ENCODE data around the gene SFXN5. TPM values are rescaled to one million over a fixed set of nuclear protein-coding genes. Genes with fewer than 3 reads are reported as not detected.
"Not testable (repeated sequence)": the region's sequence is repeated elsewhere in the genome, so short reads cannot be mapped to it uniquely, and the experiment has no call there.

SFXN5 gene
- total RNA-seq, 1 donor from 2014 or later: 9.7 TPM

GRCh38 chr2:73104933-73105332 is 33.4 kb upstream of the SFXN5 start:
- no peak for DNase-seq
- no peak for ATAC-seq (ENCODE audit: poor library complexity)
- intact Hi-C loops (cut with DNase I): no loop called here

DNA sequence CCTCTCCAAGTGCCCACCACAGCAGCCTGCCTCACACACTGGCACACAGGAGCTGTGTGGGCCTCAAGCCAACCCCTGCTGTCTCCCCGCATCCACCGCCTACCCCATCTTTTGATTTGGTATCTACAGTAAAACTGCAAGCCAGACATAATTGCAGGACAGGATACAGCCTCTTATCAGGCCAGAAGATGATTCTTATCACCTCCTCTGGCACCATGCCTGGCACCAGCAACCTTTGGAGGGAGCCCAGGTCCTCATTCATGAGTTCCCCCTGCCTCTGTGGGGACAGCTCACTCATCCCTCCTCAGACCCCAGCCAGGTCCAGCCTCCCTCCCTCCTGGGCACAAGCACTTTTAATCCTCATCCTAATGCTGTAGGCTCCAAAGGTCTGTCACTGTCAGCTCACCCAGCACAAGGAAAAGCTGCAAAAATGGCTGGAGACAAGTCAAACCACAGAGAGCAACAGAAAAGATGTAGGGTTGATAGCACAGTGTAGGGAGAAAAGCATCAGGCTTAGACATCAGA is 31.6 kb upstream of the SFXN5 start:
- peak; percentile 38 for DNase-seq
- intact Hi-C loops (cut with DNase I): no loop called here
- ATAC-seq (ENCODE audit: poor library complexity): no peak

- DNase-seq (peak; percentile 24), ATAC-seq (ENCODE audit: poor library complexity) (no peak)
- intact Hi-C loops (cut with DNase I): no loop called here
Measured at GRCh38 chr2:73101626-73102256, 30.2 kb upstream of the SFXN5 start.

GRCh38 chr2:73100956-73101355 is 29.4 kb upstream of the SFXN5 start:
- no peak for ATAC-seq (ENCODE audit: poor library complexity)
- no peak for DNase-seq
- intact Hi-C loops (cut with DNase I): no loop called here

DNA sequence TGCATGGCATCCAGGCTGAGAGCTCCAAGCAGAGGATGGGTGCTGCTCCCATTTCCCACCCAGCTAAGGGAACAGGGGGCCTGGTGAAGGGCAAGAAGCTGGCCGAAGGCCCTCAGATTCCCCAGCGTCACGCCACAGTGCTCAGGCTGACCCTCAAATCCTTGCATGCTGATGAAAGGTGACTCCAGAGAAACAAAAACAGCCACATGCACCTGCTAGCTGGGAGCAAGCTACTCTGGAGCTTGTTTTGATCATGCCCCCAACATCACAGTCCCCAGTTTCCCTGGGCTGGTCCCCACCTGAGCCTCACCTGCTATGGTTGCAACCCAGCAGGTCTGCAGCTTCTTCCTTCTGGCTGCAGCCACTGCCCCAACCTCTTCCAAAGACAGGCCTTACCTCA is 28.0 kb upstream of the SFXN5 start:
- intact Hi-C loops (cut with DNase I): no loop called here
- DNase-seq (no peak), ATAC-seq (ENCODE audit: poor library complexity) (no peak)

DNA sequence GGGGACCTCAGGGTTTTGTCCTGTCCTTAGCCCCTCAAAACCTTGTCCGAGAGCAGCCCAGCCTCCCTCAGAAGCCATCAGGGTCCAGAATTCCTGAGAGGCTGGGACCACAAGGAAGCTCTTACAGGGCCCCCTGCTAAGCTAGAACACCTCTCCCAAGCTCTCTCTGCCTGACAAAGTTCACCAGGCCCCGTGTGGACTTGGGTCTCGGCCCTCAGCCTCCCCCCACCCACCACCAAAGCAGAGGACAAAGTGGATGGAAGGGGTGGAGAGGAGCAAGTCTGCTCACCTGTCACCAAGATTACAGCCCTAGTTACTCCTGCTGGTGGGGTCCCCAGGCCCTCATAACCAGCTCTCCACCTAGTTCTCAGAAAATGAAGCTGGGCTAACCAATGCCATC is 24.4 kb upstream of the SFXN5 start:
- DNase-seq (no peak), ATAC-seq (ENCODE audit: poor library complexity) (no peak)
- intact Hi-C loops (cut with DNase I): no loop called here

DNA sequence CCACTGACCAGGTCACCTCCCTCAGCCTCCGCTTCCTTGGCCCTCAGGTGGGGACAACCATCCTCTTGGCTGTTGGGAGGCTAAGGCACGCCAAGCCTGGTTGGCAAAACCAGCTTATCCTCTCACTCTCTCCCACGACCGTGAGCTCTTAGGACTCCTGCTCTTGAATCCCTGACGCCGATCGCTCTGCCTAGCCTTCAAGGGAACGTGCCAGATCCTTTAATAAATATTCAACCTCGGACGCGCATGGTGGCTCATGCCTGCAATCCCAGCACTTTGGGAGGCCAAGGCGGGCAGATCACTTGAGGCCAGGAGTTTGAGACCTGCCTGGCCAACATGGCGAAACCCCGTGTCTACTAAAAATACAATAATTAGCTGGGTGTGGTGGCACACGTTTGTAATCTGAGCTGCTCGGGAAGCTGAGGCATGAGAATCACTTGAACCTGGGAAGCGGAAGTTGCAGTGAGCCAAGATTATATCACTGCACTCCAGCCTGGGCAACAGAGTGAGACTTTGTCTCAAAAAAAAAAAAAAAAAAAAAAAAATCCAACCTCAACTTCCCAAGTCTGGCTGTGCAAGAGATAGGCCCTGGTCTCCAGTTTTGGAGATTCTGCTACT is 22.2 kb upstream of the SFXN5 start:
- intact Hi-C loops (cut with DNase I); ATAC-seq (ENCODE audit: poor library complexity): not testable (repeated sequence)
- DNase-seq: peak; percentile 20

DNA sequence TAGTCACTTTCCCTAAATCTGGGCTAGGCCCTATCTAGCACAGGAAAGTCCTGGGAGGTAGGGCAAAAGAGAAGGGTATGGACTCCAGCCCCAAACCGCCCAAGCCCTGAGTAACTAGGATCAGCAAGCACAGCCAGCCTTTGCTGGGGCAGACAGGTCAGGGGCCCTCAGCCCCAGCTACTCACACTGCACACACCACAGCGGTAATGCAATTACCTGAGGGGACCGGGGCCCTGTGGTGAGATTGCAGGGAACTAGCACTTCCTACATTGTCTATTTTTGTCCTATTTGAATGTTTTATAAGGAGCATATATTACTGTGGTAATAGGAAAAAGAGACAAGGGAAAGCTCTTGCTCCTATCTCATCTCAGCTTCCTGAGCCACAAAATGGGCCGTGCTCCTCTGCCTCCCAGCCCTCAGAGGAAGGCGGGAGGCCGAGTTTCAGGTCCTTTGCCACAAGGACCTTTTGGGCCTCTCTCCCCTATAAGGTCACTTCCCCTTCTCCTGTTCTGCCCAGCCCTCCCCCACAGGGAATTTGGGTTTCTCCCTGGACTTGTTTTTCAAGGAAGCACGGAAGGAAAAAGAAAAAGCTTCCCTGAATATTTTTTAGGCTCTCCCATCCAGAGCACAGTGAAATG is 20.8 kb upstream of the SFXN5 start:
- intact Hi-C loops (cut with DNase I): no loop called here
- DNase-seq (peak; percentile 27), ATAC-seq (ENCODE audit: poor library complexity) (no peak)

DNA sequence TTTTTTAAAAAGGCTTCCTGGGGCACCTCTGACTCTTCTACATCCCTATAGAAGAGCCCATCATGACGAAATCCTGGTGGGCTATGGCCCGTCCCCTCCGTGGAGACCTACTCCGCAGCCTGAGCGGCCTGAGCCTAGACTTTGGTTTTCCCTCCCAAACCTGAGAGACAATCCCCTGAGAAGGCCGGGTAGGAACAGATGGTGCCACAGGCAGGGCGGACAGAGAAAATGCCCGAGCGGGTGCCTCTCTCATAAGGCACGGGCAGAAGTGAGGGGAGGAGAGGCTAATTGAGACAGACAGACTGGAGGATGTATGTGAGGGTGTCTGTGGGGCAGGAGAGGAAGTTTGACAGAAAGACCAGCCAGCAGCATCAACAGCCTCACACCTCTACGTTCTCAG is 20.2 kb upstream of the SFXN5 start:
- DNase-seq (peak; percentile 20), ATAC-seq (ENCODE audit: poor library complexity) (no peak)
- intact Hi-C loops (cut with DNase I): no loop called here

DNA sequence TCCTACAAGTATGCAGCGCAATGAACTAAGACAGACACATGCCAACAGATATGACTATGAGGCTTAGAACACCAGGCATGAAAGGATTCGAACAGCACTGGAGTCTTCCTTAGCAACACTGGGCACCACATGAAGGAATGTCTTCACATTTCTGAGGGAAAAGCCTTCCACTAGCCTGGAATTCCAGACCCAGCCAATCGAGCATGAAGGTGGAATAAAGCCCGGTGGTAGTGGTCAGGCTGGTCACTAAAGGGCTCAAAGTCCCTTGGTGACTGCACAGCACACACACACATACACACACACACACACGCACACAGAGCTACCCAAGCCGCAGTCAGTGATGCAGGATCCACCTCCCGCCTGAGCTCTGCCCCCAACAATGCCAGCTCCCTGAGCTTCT is 19.7 kb upstream of the SFXN5 start:
- intact Hi-C loops (cut with DNase I): no loop called here
- DNase-seq (peak; percentile 16), ATAC-seq (ENCODE audit: poor library complexity) (no peak)

- ATAC-seq (ENCODE audit: poor library complexity): peak; percentile 47
- intact Hi-C loops (cut with DNase I): no loop called here
- DNase-seq: peak; percentile 58
Measured at GRCh38 chr2:73089270-73090030, 17.9 kb upstream of the SFXN5 start.

DNA sequence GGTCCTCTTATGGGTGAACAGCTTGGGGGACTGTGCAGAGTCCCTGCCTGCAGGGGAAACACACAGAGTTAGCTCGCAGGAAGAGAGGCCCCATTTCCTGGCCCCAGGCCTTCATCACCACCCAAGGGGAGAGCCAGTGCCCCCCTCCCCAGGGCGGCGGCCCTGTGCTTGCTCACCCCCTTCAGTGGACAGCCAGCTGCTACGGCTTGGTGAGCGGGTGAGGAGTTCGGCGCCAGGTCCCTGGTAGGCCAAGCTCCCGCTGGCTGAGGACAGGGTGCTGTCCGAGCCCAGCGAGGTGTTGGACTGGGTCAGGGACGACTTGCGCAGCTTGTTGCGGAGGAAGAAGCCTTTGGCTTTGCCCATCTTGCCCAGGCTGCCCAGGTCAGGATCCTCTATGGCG is 17.2 kb upstream of the SFXN5 start:
- ATAC-seq (ENCODE audit: poor library complexity) (no peak), DNase-seq (no peak)
- intact Hi-C loops (cut with DNase I): no loop called here

- DNase-seq: no peak
- no peak for ATAC-seq (ENCODE audit: poor library complexity)
- intact Hi-C loops (cut with DNase I): no loop called here
Measured at GRCh38 chr2:73088211-73088610, 16.7 kb upstream of the SFXN5 start.

DNA sequence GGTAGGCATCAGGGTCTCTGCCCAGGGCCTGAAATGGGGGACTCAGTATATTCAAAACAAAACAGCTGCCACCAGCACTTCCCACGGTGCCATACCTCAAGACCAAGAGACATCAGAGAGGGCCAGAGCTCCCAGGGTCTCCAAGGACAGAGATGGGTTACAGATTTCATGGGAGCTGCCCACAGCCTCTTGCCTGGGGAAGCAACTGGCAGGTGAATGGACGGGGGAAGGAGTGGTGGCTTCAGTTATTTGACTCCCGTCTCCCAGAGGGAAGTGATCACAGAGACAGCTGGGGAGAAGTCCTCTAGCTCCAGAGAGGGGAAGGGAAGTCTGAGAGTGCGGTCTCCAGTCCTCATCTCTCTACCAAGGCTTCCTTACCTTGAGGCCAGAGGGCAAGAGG is 15.8 kb upstream of the SFXN5 start:
- no peak for ATAC-seq (ENCODE audit: poor library complexity)

GRCh38 chr2:73085691-73086090 is 14.2 kb upstream of the SFXN5 start:
- DNase-seq (peak; percentile 93), ATAC-seq (ENCODE audit: poor library complexity) (peak; percentile 87)
- intact Hi-C loops (cut with DNase I): loop anchor here (2.0 kb wide), 1 partner anchor 77 kb away; no protein-coding TSS in a partner anchor

More for the DNA sequence above, 15.8 kb upstream of the SFXN5 start:
- intact Hi-C loops (cut with DNase I): no loop called here
- no peak for DNase-seq

DNA sequence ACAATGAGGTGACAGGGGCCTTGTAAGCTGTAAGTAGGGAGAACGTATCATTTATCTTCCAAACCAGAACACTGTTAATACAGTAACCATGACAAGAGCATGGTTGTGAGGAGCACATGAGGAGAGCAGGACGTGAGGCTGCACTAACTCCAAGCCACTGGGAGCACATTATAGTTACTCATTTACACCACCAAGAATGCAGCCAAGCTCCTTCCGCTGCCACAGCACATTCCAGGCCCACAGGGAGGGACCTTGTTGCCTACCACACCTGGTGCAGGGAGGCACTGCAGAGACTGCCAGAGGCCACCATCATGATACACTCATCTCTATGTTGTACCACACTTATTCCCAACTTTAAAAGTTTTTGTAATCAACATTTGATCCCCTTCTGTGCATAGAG is 13.5 kb upstream of the SFXN5 start:
- ATAC-seq (ENCODE audit: poor library complexity) (no peak), DNase-seq (no peak)
- intact Hi-C loops (cut with DNase I): loop anchor here (2.0 kb wide), 1 partner anchor 78 kb away; no protein-coding TSS in a partner anchor

DNA sequence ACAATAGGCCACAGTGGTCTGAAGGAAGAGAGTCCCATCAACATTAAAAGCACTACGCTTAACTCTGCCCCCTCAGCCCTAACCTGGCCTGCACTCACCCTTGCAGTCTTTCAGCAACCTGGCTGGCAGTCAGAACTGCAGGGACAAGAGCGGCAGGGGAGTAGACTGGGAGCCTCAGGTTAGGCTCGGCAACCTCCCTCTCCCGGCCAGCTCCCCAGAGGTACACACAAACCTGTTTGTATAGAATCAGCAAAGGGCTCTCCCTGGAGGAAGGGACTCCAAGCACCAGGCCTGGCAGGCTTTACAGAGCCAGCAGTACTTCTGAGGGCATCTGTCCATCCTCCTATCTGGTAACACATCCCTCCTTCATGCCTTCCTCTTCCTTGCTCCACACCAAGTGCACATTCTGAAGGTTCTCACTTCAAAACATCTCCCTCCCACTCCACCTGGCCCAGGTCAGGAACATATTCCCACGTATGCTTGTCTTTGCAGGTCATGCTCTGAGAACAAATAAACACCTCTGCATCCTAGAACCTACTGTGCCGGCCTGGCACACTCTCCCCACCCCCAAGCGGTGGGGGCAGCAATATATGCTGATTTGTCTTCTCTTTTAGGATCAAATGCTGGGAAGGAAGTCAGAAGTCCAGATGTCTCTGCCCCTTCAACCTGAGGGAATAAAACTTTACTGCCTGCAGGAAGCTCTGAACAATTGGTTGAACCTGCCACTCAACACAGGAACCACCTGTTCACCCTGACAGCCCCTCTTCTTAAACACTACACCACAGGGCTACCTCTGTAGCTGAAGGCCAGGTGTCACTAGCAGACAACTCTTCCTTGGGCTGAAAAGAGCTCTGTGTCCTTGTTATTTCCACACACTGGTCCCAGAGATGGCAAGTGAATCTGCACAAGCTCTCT is 12.6 kb upstream of the SFXN5 start:
- DNase-seq: peak; percentile 29
- intact Hi-C loops (cut with DNase I): loop anchor here (2.0 kb wide), 1 partner anchor 79 kb away; no protein-coding TSS in a partner anchor

More for the DNA sequence above, 12.6 kb upstream of the SFXN5 start:
- no peak for ATAC-seq (ENCODE audit: poor library complexity)
